Upper lobe of right lung (tissue), 1 donor: ENCODE data around the gene CSNK1G2. TPM values are rescaled to one million over a fixed set of nuclear protein-coding genes. Genes with fewer than 3 reads are reported as not detected.
A peak's percentile ranks its signal among the peaks of the same experiment; 100 is the strongest.

Source experiments
- ATAC-seq: fragments of 200-7000 bp; cut with Tn5 transposase; one replicate; pipeline ENCODE4 v1.9.1; 2020; ENCODE audit warnings: mild to moderate bottlenecking, moderate library complexity
- DNase-seq: peaks from one replicate; pipeline ENCODE4 v3.0.0-alpha.2; 2020
- H3K27ac ChIP-seq: fragments of 200-600 bp; one replicate; pipeline ENCODE4 v1.8.0; 2022
- H3K27me3 ChIP-seq: fragments of 200-600 bp; one replicate; pipeline ENCODE4 v1.8.0; 2022; ENCODE audit warnings: mild to moderate bottlenecking
- H3K36me3 ChIP-seq: fragments of 200-600 bp; one replicate; pipeline ENCODE4 v1.8.0; 2022
- H3K4me1 ChIP-seq: fragments of 200-600 bp; one replicate; pipeline ENCODE4 v1.8.0; 2022
- H3K4me3 ChIP-seq: fragments of 200-600 bp; one replicate; pipeline ENCODE4 v1.8.0; 2022; ENCODE audit warnings: mild to moderate bottlenecking
- H3K9me3 ChIP-seq: fragments of 200-600 bp; one replicate; pipeline ENCODE4 v1.8.0; 2022
- CTCF ChIP-seq: fragments of 200-600 bp; IDR thresholded peaks from one replicate; pipeline ENCODE4 v1.8.0; 2022; ENCODE audit warnings: antibody characterized with exemption
- intact Hi-C: fragments of 100-400 bp; cut with DNase I; formaldehyde crosslinking; loops from one replicate; pipeline ENCODE4 v1.11.0; 2022
- total RNA-seq: library from RNA; stranded (reverse); fragmentation: NEBNext Ultra II Directional; extraction: Animal tissue kit (Norgen Biotek cat#: 25700); gene quantifications from one replicate; pipeline ENCODE4 v1.2.1, GENCODE V29; 2021
- donor health status: DM: no; HTN: yes; CAD: no; lungs with severe emphysema.

Gene CSNK1G2
- total RNA-seq, 1 donor from 2014 or later, result 60.6 TPM

DNA sequence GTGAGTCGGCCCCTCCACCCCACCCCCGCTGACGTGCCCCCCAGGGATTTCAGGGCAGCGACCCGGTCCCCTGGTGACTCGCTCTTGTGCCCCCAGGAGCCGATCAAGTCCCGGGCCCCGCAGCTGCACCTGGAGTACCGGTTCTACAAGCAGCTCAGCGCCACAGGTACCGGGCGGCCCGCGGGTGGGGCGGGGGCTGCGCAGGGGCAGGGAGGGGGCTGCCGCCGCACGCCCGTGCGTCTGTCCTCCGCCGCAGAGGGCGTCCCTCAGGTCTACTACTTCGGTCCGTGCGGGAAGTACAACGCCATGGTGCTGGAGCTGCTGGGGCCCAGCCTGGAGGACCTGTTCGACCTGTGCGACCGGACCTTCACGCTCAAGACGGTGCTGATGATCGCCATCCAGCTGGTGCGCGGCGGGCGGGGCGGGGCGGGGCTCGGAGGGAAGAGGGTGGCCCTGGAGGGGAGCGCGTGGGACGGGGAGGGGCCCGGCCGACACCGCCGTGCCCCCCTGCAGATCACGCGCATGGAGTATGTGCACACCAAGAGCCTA, 37.4 kb downstream of the CSNK1G2 start:
- Histone ChIP-seq H3K4me3 (no peak overlapping the region), H3K9me3 (no peaks in the 10 kb centered on the region), H3K4me1 (no peaks in the 10 kb centered on the region), H3K27ac (no peak overlapping the region), H3K36me3 (peaks cover 54% of the 10 kb centered on the region), H3K27me3 (no peaks in the 10 kb centered on the region)
- no peak for ATAC-seq
- no peak for DNase-seq
- no peak for TF ChIP-seq CTCF
- intact Hi-C loops, result no loop called here

DNA sequence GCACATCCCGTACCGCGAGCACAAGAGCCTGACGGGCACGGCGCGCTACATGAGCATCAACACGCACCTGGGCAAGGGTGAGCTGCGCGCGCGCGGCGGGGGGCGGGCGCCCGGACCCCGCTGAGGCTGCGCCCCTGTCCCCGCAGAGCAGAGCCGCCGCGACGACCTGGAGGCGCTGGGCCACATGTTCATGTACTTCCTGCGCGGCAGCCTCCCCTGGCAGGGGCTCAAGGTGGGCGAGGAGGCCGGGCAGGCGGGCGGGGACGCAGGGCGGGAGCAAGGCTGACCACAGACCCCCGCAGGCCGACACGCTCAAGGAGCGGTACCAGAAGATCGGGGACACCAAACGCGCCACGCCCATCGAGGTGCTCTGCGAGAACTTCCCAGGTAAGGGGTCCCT, 38.0 kb downstream of the CSNK1G2 start:
- H3K4me1 ChIP-seq, result no peaks in the 10 kb centered on the region
- H3K4me3 ChIP-seq, result no peak overlapping the region
- DNase-seq (no peak), ATAC-seq (no peak)
- H3K27ac ChIP-seq, result no peak overlapping the region
- intact Hi-C loops, result no loop called here
- H3K36me3 ChIP-seq, result peaks cover 54% of the 10 kb centered on the region
- no peaks in the 10 kb centered on the region for H3K27me3 ChIP-seq
- no peaks in the 10 kb centered on the region for H3K9me3 ChIP-seq
- no peak for TF ChIP-seq CTCF

GRCh38 chr19:1979642-1980041, 38.7 kb downstream of the CSNK1G2 start:
- no peaks in the 10 kb centered on the region for H3K4me1 ChIP-seq
- DNase-seq, result no peak
- intact Hi-C loops, result no loop called here
- H3K27ac ChIP-seq, result no peak overlapping the region
- TF ChIP-seq CTCF, result no peak
- peaks cover 57% of the 10 kb centered on the region for H3K36me3 ChIP-seq
- H3K9me3 ChIP-seq, result no peaks in the 10 kb centered on the region
- no peak overlapping the region for H3K4me3 ChIP-seq
- no peaks in the 10 kb centered on the region for H3K27me3 ChIP-seq
- ATAC-seq, result no peak

- ATAC-seq (peak; percentile 7), DNase-seq (no peak)
- Histone ChIP-seq H3K27ac (no peak overlapping the region), H3K4me1 (no peaks in the 10 kb centered on the region), H3K9me3 (no peaks in the 10 kb centered on the region), H3K36me3 (peaks cover 61% of the 10 kb centered on the region), H3K4me3 (no peak overlapping the region), H3K27me3 (no peaks in the 10 kb centered on the region)
- TF ChIP-seq CTCF, result no peak
- intact Hi-C loops, result no loop called here
Measured at GRCh38 chr19:1980091-1980808, 39.3 kb downstream of the CSNK1G2 start.

DNA sequence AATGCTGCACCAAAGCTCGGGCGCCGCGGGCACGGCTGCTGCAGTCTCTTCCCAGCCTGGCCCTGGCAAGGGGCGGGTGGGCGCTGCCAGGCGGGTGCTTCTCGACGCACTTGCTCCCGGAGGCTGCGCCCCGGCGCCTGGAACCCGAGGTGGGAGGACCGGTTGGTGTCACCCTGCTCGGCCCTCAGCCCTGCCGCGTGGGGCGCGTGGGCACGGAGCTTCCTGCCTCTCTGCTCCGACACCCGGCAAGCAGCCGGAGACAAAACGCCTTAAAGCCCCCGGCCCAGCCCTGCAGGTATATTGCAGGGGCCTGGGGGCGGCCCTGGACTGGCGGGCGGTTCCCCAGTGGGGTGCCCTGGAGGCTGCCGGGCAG, 39.8 kb downstream of the CSNK1G2 start:
- Histone ChIP-seq H3K4me3 (no peak overlapping the region), H3K27me3 (no peaks in the 10 kb centered on the region), H3K27ac (no peak overlapping the region), H3K9me3 (no peaks in the 10 kb centered on the region), H3K4me1 (no peaks in the 10 kb centered on the region), H3K36me3 (peaks cover 60% of the 10 kb centered on the region)
- ATAC-seq, result no peak
- intact Hi-C loops, result no loop called here
- no peak for TF ChIP-seq CTCF
- DNase-seq, result no peak
